HepG2 (cell line): Measurements from ENCODE around the gene ZNF629. TPM values are rescaled to one million over a fixed set of nuclear protein-coding genes. Genes with fewer than 3 reads are reported as not detected.

Source experiments
- ATAC-seq: fragments of 200-7000 bp; cut with Tn5 transposase; 3 replicates; pipeline ENCODE4 v1.9.1; 2020; ENCODE audit warnings: mild to moderate bottlenecking, moderate library complexity
- BruUV-seq: library from RNA; stranded (reverse); fragments of 400-500 nt; replicated peaks from 2 replicates; lab custom pipeline; 2021; lab: Mats Ljungman, UMichigan
- CTCF ChIA-PET: fragments of 300-600 bp; formaldehyde crosslinking; extraction: SDS; loops from one replicate; lab custom pipeline; 2021; ENCODE audit warnings: low total read pairs, inconsistent platforms, low intra/inter-chr PET ratio; lab: Yijun Ruan, JAX
- POLR2A ChIA-PET: fragments of 350-600 bp; sonication (Branson Sonifier 250); formaldehyde crosslinking; loops from one replicate; lab custom pipeline; 2020; ENCODE audit warnings: antibody characterized with exemption, inconsistent platforms; lab: Yijun Ruan, JAX
- DNase-seq: peaks from one replicate; pipeline ENCODE4 v3.0.0-alpha.2; 2015; ENCODE audit warnings: low spot score
- FAIRE-seq: peaks from 3 replicates; lab custom pipeline; 2011; peaks lifted over from hg19 to GRCh38; lab: Jason Lieb, UNC
- H2AFZ ChIP-seq: one replicate; pipeline ENCODE4 v1.6.1; 2011; ENCODE audit warnings: low read length, inconsistent platforms
- H3K27ac ChIP-seq: fragments of 300-600 bp; 3 replicates; pipeline ENCODE4 v1.8.0; 2011; ENCODE audit warnings: mixed run types, mild to moderate bottlenecking, mixed read lengths, low read length, inconsistent platforms; ENCODE audit not compliant: insufficient read depth; ENCODE audit errors: extremely low read length
- H3K27me3 ChIP-seq, 2 experiments: fragments of 200-600 bp in 1 of 2; 2 replicates in 1 of 2; 3 replicates in 1 of 2; pipeline versions ENCODE4 v1.6.0 to v1.8.0; 2011; ENCODE audit warnings: low read length in 2 of 2, mild to moderate bottlenecking in 2 of 2, moderate library complexity in 2 of 2, inconsistent platforms in 1 of 2; ENCODE audit not compliant: insufficient read depth in 2 of 2, control insufficient read depth in 1 of 2
- H3K36me3 ChIP-seq, 2 experiments: fragments of 200-600 bp in 1 of 2; replicated peaks in 1 of 2; 2 replicates in 1 of 2; 3 replicates in 1 of 2; pipeline versions ENCODE4 v1.5.1 to v1.8.0; 2011; ENCODE audit warnings: low read length in 2 of 2, inconsistent platforms in 1 of 2; ENCODE audit not compliant: insufficient read depth in 2 of 2, control insufficient read depth in 1 of 2
- H3K4me1 ChIP-seq: 2 replicates; pipeline ENCODE4 v1.5.1; 2012; ENCODE audit warnings: low read length, inconsistent platforms; ENCODE audit not compliant: insufficient read depth
- H3K4me2 ChIP-seq: 2 replicates; pipeline ENCODE4 v1.6.0; 2011; ENCODE audit warnings: low read depth, low read length, inconsistent platforms
- H3K4me3 ChIP-seq, 3 experiments: fragments of 200-600 bp in 1 of 3; sonication (generic), shearing (Covaris generic) in 1 of 3; replicated peaks in 1 of 3; 2 replicates each; pipeline ENCODE4 v1.5.1; 2011 to 2016; ENCODE audit warnings: low read length in 3 of 3, inconsistent platforms in 2 of 3, low read depth in 2 of 3, mild to moderate bottlenecking in 2 of 3, control low read depth in 1 of 3, mixed read lengths in 1 of 3; ENCODE audit not compliant: insufficient read depth in 1 of 3
- H3K79me2 ChIP-seq: one replicate; pipeline ENCODE4 v1.6.1; 2011; ENCODE audit warnings: low read length, inconsistent platforms; ENCODE audit not compliant: insufficient read depth
- H3K9ac ChIP-seq: 2 replicates; pipeline ENCODE4 v1.6.0; 2011; ENCODE audit warnings: mild to moderate bottlenecking, low read depth, low read length, inconsistent platforms; ENCODE audit not compliant: insufficient read depth
- H3K9me3 ChIP-seq: 2 replicates; pipeline ENCODE4 v1.5.1; 2012; ENCODE audit warnings: mild to moderate bottlenecking, low read length
- H4K20me1 ChIP-seq: 2 replicates; pipeline ENCODE4 v1.6.0; 2011; ENCODE audit warnings: inconsistent platforms, mild to moderate bottlenecking, low read length, moderate library complexity; ENCODE audit not compliant: insufficient read depth
- BRCA1 ChIP-seq: sonication (generic); formaldehyde crosslinking; IDR thresholded peaks from 2 replicates; pipeline ENCODE4 v1.4.0; 2020; ENCODE audit warnings: missing genetic modification reagents
- ETV6 ChIP-seq: sonication (generic); formaldehyde crosslinking; conservative IDR thresholded peaks from 2 replicates; pipeline ENCODE4 v1.4.0; 2020; ENCODE audit warnings: missing genetic modification reagents
- HIC2 ChIP-seq: sonication (generic); formaldehyde crosslinking; IDR thresholded peaks from 2 replicates; pipeline ENCODE4 v1.9.0; 2022; ENCODE audit warnings: low read depth, missing genetic modification reagents
- KLF11 ChIP-seq: IDR thresholded peaks from 2 replicates; pipeline ENCODE4 v1.6.1; 2016; ENCODE audit warnings: missing compliant biosample characterization
- MEF2D ChIP-seq: sonication (generic); formaldehyde crosslinking; IDR thresholded peaks from 2 replicates; pipeline ENCODE4 v1.5.1; 2020; ENCODE audit warnings: mild to moderate bottlenecking, missing genetic modification reagents
- POLR2A ChIP-seq, 2 experiments: IDR thresholded peaks; 2 replicates each; pipeline ENCODE4 v1.6.1; 2011; ENCODE audit warnings: low read depth in 2 of 2, low read length in 2 of 2, mild to moderate bottlenecking in 1 of 2, moderate library complexity in 1 of 2; ENCODE audit not compliant: insufficient read depth in 1 of 2
- SSRP1 ChIP-seq: IDR thresholded peaks from 2 replicates; pipeline ENCODE4 v1.6.1; 2016; ENCODE audit warnings: control low read depth
- TRIM22 ChIP-seq: fragments of 450-650 bp; IDR thresholded peaks from 2 replicates; pipeline ENCODE4 v1.6.1; 2017
- U2AF1 ChIP-seq: fragments of 200-400 bp; formaldehyde crosslinking; optimal IDR thresholded peaks from 2 replicates; pipeline ENCODE3; 2017; ENCODE audit warnings: mild to moderate bottlenecking, low read depth, low read length
- ZBTB21 ChIP-seq: sonication (generic); formaldehyde crosslinking; IDR thresholded peaks from 2 replicates; pipeline ENCODE4 v1.4.0; 2020; ENCODE audit warnings: missing genetic modification reagents
- ZFP36 ChIP-seq: fragments of 150-350 bp; IDR thresholded peaks from 2 replicates; pipeline ENCODE4 v1.6.1; 2018; ENCODE audit warnings: borderline replicate concordance, low read length, low read depth; ENCODE audit not compliant: partially characterized antibody
- ZNF251 ChIP-seq: sonication (generic); formaldehyde crosslinking; IDR thresholded peaks from 2 replicates; pipeline ENCODE4 v1.9.0; 2021; ENCODE audit warnings: mild to moderate bottlenecking, missing genetic modification reagents
- ZNF263 ChIP-seq: sonication (generic); formaldehyde crosslinking; IDR thresholded peaks from 2 replicates; pipeline ENCODE4 v1.4.0; 2020; ENCODE audit warnings: missing genetic modification reagents
- ZNF430 ChIP-seq: sonication (generic); formaldehyde crosslinking; IDR thresholded peaks from 2 replicates; pipeline ENCODE4 v1.9.0; 2021; ENCODE audit warnings: mild to moderate bottlenecking, missing genetic modification reagents
- ZNF629 ChIP-seq: sonication (generic); formaldehyde crosslinking; conservative IDR thresholded peaks from 2 replicates; pipeline ENCODE4 v1.5.0; 2020; ENCODE audit warnings: missing genetic modification reagents
- WGBS: methylation state at CpG from one replicate; pipeline ENCODE4 v1.1.6; 2017; ENCODE audit warnings: low lambda C conversion rate; 5-methylcytosine and 5-hydroxymethylcytosine counted together
- in situ Hi-C: cut with HindIII; loops from 2 replicates; pipeline ENCODE4 v1.10.0; 2017; ENCODE audit warnings: low pct_unique_long_range_greater_than_20kb; ENCODE audit not compliant: extremely low pct_ligation_motif_present
- intact Hi-C: fragments of 100-400 bp; cut with micrococcal nuclease; formaldehyde crosslinking; loops from one replicate; pipeline ENCODE4 v1.10.0; 2022; ENCODE audit not compliant: unreplicated experiment
- polyA plus RNA-seq, 8 experiments: library from polyadenylated mRNA; depleted of rRNA in 3 of 8; stranded (reverse) in 7 of 8; unstranded in 1 of 8; fragments of >200 nt; fragmentation: Illumina TruSeq in 4 of 8; extraction: Trizol in 4 of 8; gene quantifications; 2 replicates each; pipeline versions ENCODE4 v1.2.1 to v1.2.3, GENCODE V29; 2011 to 2016; ENCODE audit warnings: low read depth in 4 of 8, missing spikeins in 1 of 8, mixed read lengths in 1 of 8; ENCODE audit not compliant: insufficient read depth in 1 of 8
- total RNA-seq, 5 experiments: library from RNA; depleted of rRNA; stranded (reverse); fragments of >200 nt; fragmentation: Illumina TruSeq; extraction: Trizol; gene quantifications; 2 replicates each; pipeline ENCODE4 v1.2.3, GENCODE V29; 2016; ENCODE audit warnings: low read depth in 1 of 5

The ZNF629 gene
- total and polyA plus RNA-seq, 2 of the 13 experiments (the other 11 are each of a cell fraction or from before 2014, with no cell fraction given): 6.1 to 16.5 TPM

- TF ChIP-seq MEF2D (CRISPR knock-in tag): no peak
Observed at GRCh38 chr16:30761427-30761927, 25.5 kb downstream of the ZNF629 start (continued).

GRCh38 chr16:30760577-30761426 lies 26.2 kb downstream of the ZNF629 start:
- BruUV-seq: TSS peak; percentile 56

More at GRCh38 chr16:30760577-30761426, 26.2 kb downstream of the ZNF629 start:
- DNase-seq (no peak), FAIRE-seq (no peak), ATAC-seq (no peak)
- H3K79me2 ChIP-seq: peaks cover 19% of the 10 kb centered on the region
- peak overlapping the region; percentile 74 to 91 (median 80) for H3K4me3 ChIP-seq
- no peaks in the 10 kb centered on the region; a peak in 1 of 5 replicates for H3K27me3 ChIP-seq
- H3K36me3 ChIP-seq: peaks cover 19 to 38% of the 10 kb centered on the region in 2 experiments
- no peaks in the 10 kb centered on the region for H4K20me1 ChIP-seq
- peaks cover 29% of the 10 kb centered on the region for H3K4me1 ChIP-seq
- in situ Hi-C loops (no loop called here), intact Hi-C loops (no loop called here)
- H3K9ac ChIP-seq: peak overlapping the region; percentile 69
- CTCF ChIA-PET: no interaction called here
- POLR2A ChIA-PET: interaction anchor here (1.2 to 1.8 kb wide), 2 partner anchors 13 to 14 kb away, joined by 5 to 8 read pairs; partner anchors contain the start of gene PHKG2
- no peak overlapping the region for H2AFZ ChIP-seq
- WGBS: 36% methylated on average over 26 of the region's 26 CpGs
- TF ChIP-seq BRCA1 (no peak), ZNF629 (peak; percentile 82), POLR2A (IDR thresholded peaks at IDR 0.05; ENCODE audit: insufficient read depth in 1 of 2, low read depth in 2 of 2, low read length in 2 of 2) (peak in 1 of 2 experiments; percentile 39; a peak in 1 of 4 replicates), HIC2 (CRISPR knock-in tag) (0 out of 2 replicates have a peak, but pooled peaks have one; percentile 17), SSRP1 (0 out of 2 replicates have a peak, but pooled peaks have one; percentile 12), ZFP36 (no peak), KLF11 (CRISPR knock-in tag) (no peak), TRIM22 (no peak), ZNF251 (CRISPR knock-in tag) (0 out of 2 replicates have a peak, but pooled peaks have one; percentile 50), ETV6 (CRISPR knock-in tag) (0 out of 2 replicates have a peak, but pooled peaks have one; percentile 6), ZNF430 (CRISPR knock-in tag) (peak; percentile 15; the same call in 1 of the 2 replicates), U2AF1 (peak; percentile 4), ZNF263 (no peak), ZBTB21 (0 out of 2 replicates have a peak, but pooled peaks have one; percentile 6)
- peak overlapping the region; percentile 97 for H3K4me2 ChIP-seq
- H3K27ac ChIP-seq: no peak overlapping the region
- no peaks in the 10 kb centered on the region for H3K9me3 ChIP-seq
